Keratinocyte (primary cell): ENCODE measurements around the gene ZBTB2. TPM values are rescaled to one million over a fixed set of nuclear protein-coding genes. Genes with fewer than 3 reads are reported as not detected.

ENCODE experiments used
- DNase-seq: peaks from one replicate; pipeline ENCODE4 v3.0.0-alpha.2; 2011; ENCODE audit warnings: low read depth, missing footprints, low spot score
- FAIRE-seq: peaks from 2 replicates; lab custom pipeline; 2011; peaks lifted over from hg19 to GRCh38; lab: Jason Lieb, UNC
- H2AFZ ChIP-seq: 2 replicates; pipeline ENCODE4 v1.6.0; 2012; ENCODE audit warnings: low read length, control low read depth, inconsistent platforms; ENCODE audit not compliant: control insufficient read depth
- H3K27ac ChIP-seq: 2 replicates; pipeline ENCODE4 v1.5.1; 2011; ENCODE audit warnings: low read length; ENCODE audit not compliant: control insufficient read depth, insufficient read depth
- H3K27me3 ChIP-seq: 3 replicates; pipeline ENCODE4 v1.6.0; 2011; ENCODE audit warnings: low read length; ENCODE audit not compliant: control insufficient read depth, insufficient read depth; ENCODE audit errors: extremely low read depth
- H3K36me3 ChIP-seq, 2 experiments: 2 replicates in 1 of 2; 3 replicates in 1 of 2; pipeline ENCODE4 v1.5.1; 2011; ENCODE audit warnings: low read length in 2 of 2, mild to moderate bottlenecking in 1 of 2; ENCODE audit not compliant: control insufficient read depth in 2 of 2, insufficient read depth in 2 of 2; ENCODE audit errors: extremely low read depth in 1 of 2
- H3K4me1 ChIP-seq: 3 replicates; pipeline ENCODE4 v1.5.1; 2011; ENCODE audit warnings: low read length; ENCODE audit not compliant: control insufficient read depth, insufficient read depth; ENCODE audit errors: extremely low read depth
- H3K4me2 ChIP-seq: 3 replicates; pipeline ENCODE4 v1.6.0; 2011; ENCODE audit warnings: low read depth, low read length; ENCODE audit not compliant: control insufficient read depth, insufficient read depth; ENCODE audit errors: extremely low read depth
- H3K4me3 ChIP-seq, 3 experiments: fragments of 200-600 bp in 1 of 3; sonication (generic) in 1 of 3; 2 replicates in 2 of 3; 3 replicates in 1 of 3; pipeline ENCODE4 v1.5.1; 2011 to 2016; ENCODE audit warnings: low read length in 3 of 3, mild to moderate bottlenecking in 3 of 3, control low read depth in 2 of 3, inconsistent platforms in 1 of 3, low read depth in 1 of 3, mixed read lengths in 1 of 3, mixed run types in 1 of 3, moderate library complexity in 1 of 3; ENCODE audit not compliant: control insufficient read depth in 2 of 3, insufficient read depth in 2 of 3; ENCODE audit errors: extremely low read depth in 1 of 3
- H3K79me2 ChIP-seq: 2 replicates; pipeline ENCODE4 v1.6.0; 2012; ENCODE audit warnings: low read length; ENCODE audit not compliant: control insufficient read depth, insufficient read depth
- H3K9ac ChIP-seq: 3 replicates; pipeline ENCODE4 v1.6.0; 2011; ENCODE audit warnings: low read length; ENCODE audit not compliant: control insufficient read depth, insufficient read depth; ENCODE audit errors: extremely low read depth
- H3K9me1 ChIP-seq: 3 replicates; pipeline ENCODE4 v1.6.0; 2011; ENCODE audit warnings: low read length; ENCODE audit not compliant: control insufficient read depth, insufficient read depth; ENCODE audit errors: extremely low read depth
- H3K9me3 ChIP-seq: 2 replicates; pipeline ENCODE4 v1.5.1; 2012; ENCODE audit warnings: low read depth, low read length; ENCODE audit not compliant: control insufficient read depth
- H4K20me1 ChIP-seq: 3 replicates; pipeline ENCODE4 v1.6.0; 2011; ENCODE audit warnings: low read length; ENCODE audit not compliant: control insufficient read depth, insufficient read depth; ENCODE audit errors: extremely low read depth
- EZH2 ChIP-seq: IDR thresholded peaks from one replicate; pipeline ENCODE4 v1.6.1; 2012; ENCODE audit warnings: inconsistent platforms, mild to moderate bottlenecking, low read length, moderate library complexity
- dilution Hi-C: fragments of 300-500 bp; cut with MboI; formaldehyde crosslinking; loops from one replicate; pipeline ENCODE4 v1.7.0; 2020; ENCODE audit warnings: low sequenced_read_pairs; ENCODE audit not compliant: extremely low pct_ligation_motif_present
- polyA plus RNA-seq, 5 experiments: library from polyadenylated mRNA; depleted of rRNA in 3 of 5; stranded (reverse) in 3 of 5; stranded (forward) in 1 of 5; unstranded in 1 of 5; fragments of >200 nt; gene quantifications; 1 replicate in 1 of 5; 2 replicates in 3 of 5; 3 replicates in 1 of 5; pipeline versions ENCODE4 v1.2.1 to v1.2.3, GENCODE V29; 2011 to 2012; ENCODE audit warnings: missing spikeins in 2 of 5, low read depth in 1 of 5, low replicate concordance in 1 of 5
- TF ChIP-seq, protein P1 (sequence below), 3 experiments: IDR thresholded peaks in 1 of 3; conservative IDR thresholded peaks in 1 of 3; optimal IDR thresholded peaks in 1 of 3; 2 replicates in 2 of 3; 3 replicates in 1 of 3; pipeline versions ENCODE3 to v1.5.1; 2011; ENCODE audit warnings: low read length in 3 of 3, mild to moderate bottlenecking in 3 of 3, moderate library complexity in 2 of 3, control low read depth in 1 of 3, inconsistent platforms in 1 of 3; ENCODE audit not compliant: insufficient read depth in 2 of 3; ENCODE audit errors: extremely low read depth in 1 of 3

ZBTB2 gene
- polyA plus RNA-seq, 1 donor (not counting 4 experiments of a cell fraction or from before 2014, with no cell fraction given) = 10.9 TPM

DNA sequence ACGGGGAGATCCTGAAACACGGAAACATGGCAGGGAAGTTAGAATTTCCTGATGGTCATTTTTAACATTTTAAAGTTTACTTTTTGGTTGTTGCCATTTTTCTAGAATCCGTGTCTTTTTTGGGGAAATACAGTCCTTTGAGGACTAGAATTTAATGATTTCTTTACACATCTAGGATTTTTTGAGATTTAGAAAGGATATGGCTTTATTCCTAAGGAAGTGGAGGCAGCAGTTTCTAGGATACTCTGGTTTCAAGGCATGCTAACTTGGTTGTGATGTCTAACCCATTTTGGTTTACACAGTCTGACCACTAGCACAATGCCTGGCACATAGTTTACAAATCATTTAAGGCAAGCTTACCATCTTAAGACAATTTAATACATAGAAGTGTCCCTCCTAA is 1.1 kb upstream of the ZBTB2 start:
- peaks cover 72% of the 10 kb centered on the region for H3K79me2 ChIP-seq

DNA sequence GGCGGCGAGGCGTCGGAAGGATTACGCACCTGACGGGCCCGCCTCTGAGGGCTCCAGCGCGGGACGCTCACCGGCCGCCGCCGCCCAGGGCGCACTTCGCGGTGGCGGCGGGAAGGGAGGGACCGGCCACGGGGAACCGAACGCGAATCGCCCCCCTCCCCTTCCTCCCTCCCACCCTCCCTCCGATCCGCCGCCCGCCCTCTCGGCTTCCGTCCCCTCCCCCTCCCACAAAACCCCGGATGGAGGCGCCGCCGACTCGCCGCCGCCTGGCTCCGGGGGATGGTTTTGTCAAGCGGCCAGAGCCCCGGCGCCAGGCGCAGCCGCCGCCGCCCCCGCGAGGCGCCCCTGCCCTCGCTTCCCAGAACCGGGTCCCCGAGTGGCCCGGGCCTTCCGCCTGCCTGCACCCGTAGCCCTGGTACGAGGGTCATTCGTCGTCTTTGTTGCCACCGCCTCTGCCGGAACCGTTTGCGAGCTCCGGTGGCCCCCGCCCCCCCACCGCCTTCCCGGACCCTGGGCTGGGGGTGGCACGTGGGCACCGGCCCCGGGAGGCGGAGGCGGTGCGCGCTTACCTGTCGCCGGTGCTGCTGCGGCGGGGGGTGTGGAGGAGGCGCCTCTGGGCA is 398 bp downstream of the ZBTB2 start:
- Histone ChIP-seq H3K4me2 (no peak overlapping the region), H3K9me3 (no peaks in the 10 kb centered on the region), H3K4me3 (peak overlapping the region; percentile 66 to 88 (median 82)), H3K79me2 (peaks cover 68% of the 10 kb centered on the region), H3K4me1 (peaks cover 29% of the 10 kb centered on the region), H3K36me3 (no peaks in the 10 kb centered on the region), H2AFZ (no peak overlapping the region), H4K20me1 (no peaks in the 10 kb centered on the region), H3K9ac (peak overlapping the region; percentile 88), H3K27ac (peak overlapping the region; percentile 79), H3K27me3 (no peaks in the 10 kb centered on the region), H3K9me1 (peaks cover 2% of the 10 kb centered on the region)
- TF ChIP-seq, protein P1, sequence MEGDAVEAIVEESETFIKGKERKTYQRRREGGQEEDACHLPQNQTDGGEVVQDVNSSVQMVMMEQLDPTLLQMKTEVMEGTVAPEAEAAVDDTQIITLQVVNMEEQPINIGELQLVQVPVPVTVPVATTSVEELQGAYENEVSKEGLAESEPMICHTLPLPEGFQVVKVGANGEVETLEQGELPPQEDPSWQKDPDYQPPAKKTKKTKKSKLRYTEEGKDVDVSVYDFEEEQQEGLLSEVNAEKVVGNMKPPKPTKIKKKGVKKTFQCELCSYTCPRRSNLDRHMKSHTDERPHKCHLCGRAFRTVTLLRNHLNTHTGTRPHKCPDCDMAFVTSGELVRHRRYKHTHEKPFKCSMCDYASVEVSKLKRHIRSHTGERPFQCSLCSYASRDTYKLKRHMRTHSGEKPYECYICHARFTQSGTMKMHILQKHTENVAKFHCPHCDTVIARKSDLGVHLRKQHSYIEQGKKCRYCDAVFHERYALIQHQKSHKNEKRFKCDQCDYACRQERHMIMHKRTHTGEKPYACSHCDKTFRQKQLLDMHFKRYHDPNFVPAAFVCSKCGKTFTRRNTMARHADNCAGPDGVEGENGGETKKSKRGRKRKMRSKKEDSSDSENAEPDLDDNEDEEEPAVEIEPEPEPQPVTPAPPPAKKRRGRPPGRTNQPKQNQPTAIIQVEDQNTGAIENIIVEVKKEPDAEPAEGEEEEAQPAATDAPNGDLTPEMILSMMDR (optimal IDR thresholded peaks at IDR 0.05 in 1 of 3, IDR thresholded peaks at IDR 0.05 in 1 of 3, conservative IDR thresholded peaks at IDR 0.05 in 1 of 3; ENCODE audit: extremely low read depth in 1 of 3, insufficient read depth in 2 of 3, low read length in 3 of 3) = no peak
- no peak for TF ChIP-seq EZH2
- DNase-seq (no peak), FAIRE-seq (no peak)
- dilution Hi-C loops = no loop called here

More for the DNA sequence above, 1.1 kb upstream of the ZBTB2 start:
- no peak for TF ChIP-seq EZH2
- TF ChIP-seq, protein P1 (optimal IDR thresholded peaks at IDR 0.05 in 1 of 3, IDR thresholded peaks at IDR 0.05 in 1 of 3, conservative IDR thresholded peaks at IDR 0.05 in 1 of 3; ENCODE audit: extremely low read depth in 1 of 3, insufficient read depth in 2 of 3, low read length in 3 of 3) = no peak
- Histone ChIP-seq H3K4me2 (peak overlapping the region; percentile 99), H3K27me3 (no peaks in the 10 kb centered on the region), H4K20me1 (no peaks in the 10 kb centered on the region), H3K9me3 (no peaks in the 10 kb centered on the region), H3K9ac (peak overlapping the region; percentile 88), H3K4me3 (peak overlapping the region; percentile 83 to 90 (median 88)), H3K36me3 (no peaks in the 10 kb centered on the region), H3K9me1 (peaks cover 2% of the 10 kb centered on the region), H2AFZ (no peak overlapping the region), H3K27ac (peak overlapping the region; percentile 81), H3K4me1 (peaks cover 29% of the 10 kb centered on the region)
- dilution Hi-C loops = no loop called here
- DNase-seq (no peak), FAIRE-seq (no peak)
